Left renal pelvis (tissue), 4 donors: ENCODE measurements around the gene IL1F10. TPM values are rescaled to one million over a fixed set of nuclear protein-coding genes. Genes with fewer than 3 reads are reported as not detected.

Experiments used
- DNase-seq, 4 donors: peaks; one replicate each; pipeline ENCODE4 v3.0.0-alpha.2; 2013; ENCODE audit warnings: low read depth in 4 of 4, low spot score in 3 of 4
- polyA plus RNA-seq, 4 donors: library from polyadenylated mRNA; unstranded; fragments of 120-200 nt; gene quantifications; one replicate each; pipeline ENCODE4 v1.2.1, GENCODE V29; 2013; ENCODE audit not compliant: insufficient read length in 4 of 4

The IL1F10 gene, protein sequence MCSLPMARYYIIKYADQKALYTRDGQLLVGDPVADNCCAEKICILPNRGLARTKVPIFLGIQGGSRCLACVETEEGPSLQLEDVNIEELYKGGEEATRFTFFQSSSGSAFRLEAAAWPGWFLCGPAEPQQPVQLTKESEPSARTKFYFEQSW
- not detected for polyA plus RNA-seq

DNA sequence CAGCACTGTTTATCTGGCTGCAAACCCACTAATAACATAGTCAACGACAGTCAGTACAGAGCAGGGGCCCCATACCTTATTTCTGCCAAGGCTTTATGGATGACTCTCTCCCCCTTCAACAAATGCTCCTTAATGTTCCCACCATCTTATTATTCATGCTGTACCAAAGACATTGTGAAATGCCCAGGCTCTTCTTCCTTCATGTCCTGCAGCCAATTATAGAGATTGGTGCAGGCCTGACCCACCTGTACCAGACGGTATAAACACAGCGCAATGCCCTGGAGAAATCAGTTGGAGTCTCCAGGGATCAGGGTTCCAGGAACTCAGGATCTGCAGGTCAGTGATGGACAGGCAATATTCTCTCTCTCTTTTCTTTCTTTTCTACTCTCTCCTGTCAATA lies at the start of gene IL1F10:
Gene IL1F10 (plus strand): TSS at position 290 of the 400 bp plus-strand sequence. CDS start 4,769 bp downstream, outside the sequence.
- DNase-seq, result no peak

- DNase-seq, result no peak
Measured at GRCh38 chr2:113018509-113018908, 49.3 kb upstream of the IL1F10 start.

DNA sequence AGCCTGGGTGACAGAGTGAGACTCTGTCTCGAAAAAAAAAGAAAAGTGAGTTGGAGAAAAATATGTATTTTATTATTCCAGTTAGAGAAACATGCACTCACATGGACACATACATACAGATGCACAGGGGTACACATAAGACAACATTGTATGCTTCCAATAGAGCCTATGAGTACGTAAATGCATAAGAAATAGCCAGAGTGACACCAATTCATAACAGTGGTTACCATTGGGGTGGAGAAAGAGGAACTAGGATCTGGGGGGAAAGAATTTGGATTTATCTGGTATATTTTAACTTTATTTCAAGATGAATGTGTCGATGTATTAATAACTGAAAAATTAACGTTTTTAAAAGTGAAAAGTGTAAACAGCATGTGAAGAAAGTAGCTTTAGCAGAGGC lies 46.5 kb upstream of the IL1F10 start:
- DNase-seq, result no peak

DNA sequence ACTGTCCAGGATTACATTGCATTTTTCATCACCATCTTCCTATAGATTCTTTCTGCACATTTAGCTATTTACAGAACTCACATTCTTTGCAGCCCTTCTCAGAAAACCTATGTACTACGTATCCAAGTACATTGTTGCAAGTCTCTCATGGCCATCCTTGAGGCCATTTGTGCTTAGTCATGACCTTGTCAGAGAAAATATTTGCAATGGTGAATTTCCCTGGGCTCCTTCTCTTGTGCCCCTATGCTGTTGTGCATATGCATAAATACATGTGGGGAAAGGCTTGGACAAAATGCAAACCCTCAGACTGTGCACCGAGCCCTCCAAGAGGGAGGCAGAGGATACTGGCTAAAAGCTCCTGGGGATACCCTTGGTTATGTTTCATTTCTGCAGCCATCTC lies 43.0 kb upstream of the IL1F10 start:
- DNase-seq, result no peak

GRCh38 chr2:113025737-113026136 lies 42.0 kb upstream of the IL1F10 start:
- DNase-seq, result no peak

DNA sequence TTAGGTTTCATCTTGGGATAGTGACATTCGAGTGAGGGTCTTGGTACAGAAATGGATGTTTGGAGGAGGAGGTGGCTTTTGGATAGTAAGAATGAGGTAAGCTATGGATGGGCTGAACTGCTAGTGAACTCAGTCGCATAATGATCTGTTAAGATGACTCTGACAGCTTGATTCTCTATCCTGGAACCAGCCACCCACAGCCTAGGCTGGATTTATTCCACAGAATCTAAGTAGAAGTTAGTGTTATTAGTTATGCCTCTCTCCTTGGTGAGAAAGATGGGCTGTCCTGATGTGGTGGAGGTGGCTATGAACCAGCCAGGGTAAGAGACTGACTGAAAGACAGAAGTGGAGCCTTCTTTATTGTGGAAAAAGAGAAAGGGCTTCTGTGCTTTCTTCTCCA lies 40.1 kb upstream of the IL1F10 start:
- DNase-seq, result no peak

GRCh38 chr2:113028112-113028511 lies 39.7 kb upstream of the IL1F10 start:
- no peak for DNase-seq

GRCh38 chr2:113032737-113033136 lies 35.0 kb upstream of the IL1F10 start:
- DNase-seq, result no peak

- DNase-seq, result no peak
Measured at GRCh38 chr2:113034016-113034415, 33.8 kb upstream of the IL1F10 start.

DNA sequence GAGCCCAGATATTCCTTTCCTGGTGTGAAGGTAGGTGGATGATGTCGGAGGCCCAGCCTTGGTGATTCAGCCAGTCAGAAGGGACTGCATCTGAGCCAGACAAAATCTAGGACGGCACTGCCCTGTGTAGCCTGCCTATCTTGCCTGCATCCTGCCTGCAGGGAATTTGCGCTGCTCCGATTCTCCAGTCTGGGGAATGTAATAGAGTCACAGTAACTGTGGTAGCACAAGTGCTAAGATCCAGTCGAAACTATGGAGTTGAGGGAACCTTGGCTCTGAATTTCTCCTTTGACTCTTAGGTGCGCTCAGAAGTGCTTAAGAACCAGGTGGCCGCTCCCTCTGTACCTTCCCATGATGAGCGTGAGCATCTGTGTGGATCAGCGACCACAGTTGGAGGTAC lies 31.0 kb upstream of the IL1F10 start:
- no peak for DNase-seq

DNA sequence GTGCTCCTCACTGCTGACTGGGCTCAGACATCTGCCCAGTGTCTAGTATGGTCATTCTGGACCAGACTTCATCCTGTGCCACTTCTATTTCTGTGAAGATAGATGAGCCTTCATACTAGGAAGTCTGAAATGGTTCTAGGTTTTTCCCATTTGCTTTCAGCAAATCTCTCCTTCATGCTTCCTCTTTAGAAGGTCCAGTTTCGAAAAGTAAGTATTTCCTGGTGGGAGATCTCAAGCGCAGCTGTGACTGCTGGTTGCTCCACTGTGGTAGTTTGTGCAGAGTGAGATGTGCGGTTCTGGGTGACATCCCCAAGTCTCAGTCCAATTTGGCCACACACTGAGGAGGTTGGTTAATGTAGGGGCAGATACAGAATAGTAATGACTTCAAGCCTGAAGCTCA lies 29.5 kb upstream of the IL1F10 start:
- DNase-seq, result no peak

- DNase-seq, result no peak
Measured at GRCh38 chr2:113039158-113039557, 28.6 kb upstream of the IL1F10 start.

- no peak for DNase-seq
Measured at GRCh38 chr2:113039719-113040118, 28.1 kb upstream of the IL1F10 start.

- DNase-seq, result no peak
Measured at GRCh38 chr2:113041871-113042270, 25.9 kb upstream of the IL1F10 start.

- no peak for DNase-seq
Measured at GRCh38 chr2:113046465-113046864, 21.3 kb upstream of the IL1F10 start.

DNA sequence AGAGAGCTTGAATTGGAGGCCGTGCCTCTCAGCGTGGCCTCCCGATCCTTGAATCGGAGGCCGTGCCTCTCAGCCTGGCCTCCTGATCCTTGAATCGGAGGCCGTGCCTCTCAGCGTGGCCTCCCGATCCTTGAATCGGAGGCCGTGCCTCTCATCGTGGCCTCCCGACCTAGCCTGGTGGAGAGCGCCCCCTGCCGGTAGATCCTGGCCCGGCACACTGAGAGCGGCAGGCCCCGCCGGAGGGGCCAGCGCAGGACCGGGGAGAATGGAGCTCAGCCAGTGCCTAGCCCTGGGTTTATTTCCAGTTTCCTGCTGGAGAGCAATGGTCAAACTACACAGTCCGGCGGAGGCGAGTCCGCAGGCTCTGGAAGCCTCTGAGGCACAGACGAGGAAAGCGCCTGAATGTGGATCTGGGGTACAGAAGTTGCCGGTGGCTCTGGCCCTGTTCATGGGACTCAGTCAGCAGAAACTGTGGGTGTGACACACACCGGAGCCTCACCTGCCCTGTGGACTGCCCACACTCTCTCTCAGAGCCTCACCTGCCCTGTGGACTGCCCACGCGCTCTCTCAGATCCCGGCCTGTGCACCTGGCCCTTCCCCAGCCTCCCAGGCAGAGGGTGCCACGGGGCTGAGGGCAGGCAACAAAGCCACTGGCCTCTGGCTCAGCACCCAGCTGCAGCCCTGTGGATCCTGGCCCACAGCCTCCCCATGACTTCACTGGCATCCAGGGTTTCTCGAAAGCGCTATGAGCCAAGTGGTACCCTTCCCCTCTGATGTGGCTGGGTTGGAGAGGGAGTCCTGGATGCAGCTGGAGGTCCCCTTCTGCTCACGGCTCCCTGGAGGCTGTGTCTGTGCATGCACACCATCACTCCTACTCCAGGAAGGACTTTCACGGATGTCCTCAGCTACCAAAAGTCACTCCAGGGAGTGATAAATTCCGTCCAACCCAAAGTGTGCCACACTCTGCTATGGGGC lies 16.6 kb upstream of the IL1F10 start:
- no peak for DNase-seq

DNA sequence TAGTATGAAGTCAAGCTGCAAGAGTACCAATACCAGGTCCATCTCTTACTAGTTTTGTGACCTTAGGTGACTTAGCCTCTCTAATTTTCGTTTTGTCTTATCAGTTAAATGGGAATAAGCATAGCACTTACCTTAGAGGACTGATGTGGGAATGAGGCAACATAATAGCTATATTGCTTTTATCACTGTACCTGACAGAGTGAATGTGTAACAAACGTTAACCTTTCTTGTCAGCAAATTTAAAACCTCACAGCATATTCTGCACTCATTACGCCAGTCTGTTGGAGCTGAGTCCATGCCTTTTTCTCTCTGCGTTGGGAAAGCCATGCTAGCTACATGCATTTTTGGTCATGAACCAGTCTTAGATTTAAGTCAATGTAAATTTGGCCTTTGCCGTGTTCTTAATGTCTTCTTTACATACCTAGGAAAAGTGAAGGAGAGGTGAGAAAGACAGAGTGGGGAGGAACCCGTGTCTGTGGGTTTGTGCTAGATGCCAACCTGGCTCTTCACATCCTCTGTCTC lies 15.3 kb upstream of the IL1F10 start, which contains the start of gene IL36B:
Gene IL36B (minus strand): TSS at position 472 of the 522 bp plus-strand sequence.
- DNase-seq, result no peak

- DNase-seq, result no peak
Measured at GRCh38 chr2:113053666-113054065, 14.1 kb upstream of the IL1F10 start.

DNA sequence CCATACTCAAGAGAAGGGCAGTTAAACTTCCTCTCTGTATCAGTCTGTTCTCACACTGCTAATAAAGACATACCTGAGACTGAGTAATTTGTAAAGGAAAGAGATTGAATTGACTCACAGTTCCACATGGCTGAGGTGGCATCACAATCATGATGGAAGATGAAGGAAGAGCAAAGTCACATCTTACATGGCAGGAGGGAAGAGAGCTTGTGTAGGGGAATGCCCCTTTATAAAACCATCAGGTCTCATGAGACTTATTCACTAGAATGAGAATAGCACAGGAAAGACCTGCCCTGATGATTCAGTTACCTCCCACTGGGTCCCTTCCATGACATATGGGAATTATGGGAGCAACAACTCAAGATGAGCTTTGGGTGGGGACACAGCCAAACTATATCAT lies 13.7 kb upstream of the IL1F10 start:
- DNase-seq, result no peak

DNA sequence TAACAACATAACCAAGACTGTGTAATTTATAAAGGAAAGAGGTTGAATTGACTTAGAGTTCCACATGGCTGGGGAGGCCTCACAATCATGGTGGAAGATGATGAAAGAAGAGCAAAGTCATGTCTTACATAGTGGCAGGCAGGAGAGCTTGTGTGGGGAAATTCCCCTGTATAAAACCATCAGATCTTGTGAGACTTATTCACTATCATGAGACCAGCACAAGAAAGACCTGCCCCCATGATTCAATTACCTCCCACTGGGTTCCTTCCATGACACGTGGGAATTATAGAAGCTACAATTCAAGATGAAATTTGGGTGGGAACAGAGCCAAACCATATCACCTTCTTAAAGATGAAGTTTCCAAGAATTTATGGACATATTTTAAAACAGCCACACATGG lies 11.2 kb upstream of the IL1F10 start:
- no peak for DNase-seq

- no peak for DNase-seq
Measured at GRCh38 chr2:113057117-113057516, 10.7 kb upstream of the IL1F10 start.
